NT2/D1 (cell line): ENCODE measurements around the gene MERTK.

Experiments
- YY1 ChIP-seq: IDR thresholded peaks from 2 replicates; pipeline ENCODE4 v1.6.1; 2011; ENCODE audit not compliant: insufficient read length, insufficient read depth
- ZNF274 ChIP-seq: IDR thresholded peaks from 2 replicates; pipeline ENCODE4 v1.6.1; 2011; ENCODE audit warnings: mild to moderate bottlenecking, low read depth, low read length

DNA sequence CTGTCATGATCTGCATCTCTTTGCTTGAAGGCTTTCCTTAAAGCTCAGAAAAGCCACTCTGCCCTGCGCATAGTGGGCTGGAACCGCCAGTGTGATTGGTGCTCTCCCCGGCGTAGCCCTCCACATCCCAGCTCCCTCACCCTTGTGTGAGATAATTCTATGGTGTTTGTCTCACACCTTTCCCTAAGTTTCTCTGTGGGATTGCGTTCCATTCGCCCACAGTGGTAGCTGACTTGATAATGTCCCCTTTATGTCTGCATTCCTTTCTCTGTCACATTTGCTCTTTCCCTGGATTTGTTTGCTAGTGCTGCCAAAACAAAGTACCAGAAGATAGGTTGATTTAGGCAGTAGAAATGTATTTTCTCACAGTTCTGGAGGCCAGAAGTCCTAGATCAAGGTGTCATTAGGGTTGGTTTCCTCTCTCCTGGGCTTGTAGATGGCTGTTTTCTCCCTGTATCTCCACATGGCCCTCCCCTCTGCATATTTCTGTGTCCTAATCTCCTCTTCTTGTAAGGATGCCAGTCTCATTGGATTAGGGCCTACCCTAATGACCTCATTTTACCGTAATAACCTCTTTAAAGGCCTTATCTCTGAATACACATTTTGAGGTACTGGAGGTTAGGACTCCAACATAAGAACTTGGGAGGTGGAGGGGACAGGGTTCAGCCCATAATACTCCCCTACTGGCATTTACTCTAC, 149.3 kb downstream of the MERTK start:
- TF ChIP-seq YY1 (no peak), ZNF274 (no peak)
